Activated naive CD4-positive, alpha-beta T cell treated with anti-CD3 and anti-CD28 coated beads, Interleukin-2, amount 10 ng/mL, durations not matched to agents 7 days and 5 days (primary cell): ENCODE measurements around the gene LRRC75B.
"Not testable (repeated sequence)": the region's sequence is repeated elsewhere in the genome, so short reads cannot be mapped to it uniquely, and the experiment has no call there.

Source experiments
- CTCF ChIA-PET: fragments of 350-600 bp; sonication (Branson Sonifier 250); formaldehyde crosslinking; loops from one replicate; lab custom pipeline; 2021; ENCODE audit warnings: antibody characterized with exemption; lab: Charles Lee
- DNase-seq: peaks from one replicate; pipeline ENCODE4 v3.0.0-alpha.2; 2020
- H3K27ac Mint-ChIP-seq: one replicate; pipeline ENCODE4 v1.8.0; 2021; ENCODE audit warnings: mild to moderate bottlenecking, moderate library complexity, mixed read lengths
- H3K27me3 Mint-ChIP-seq: one replicate; pipeline ENCODE4 v1.8.0; 2021; ENCODE audit warnings: mild to moderate bottlenecking, mixed read lengths
- H3K36me3 Mint-ChIP-seq: one replicate; pipeline ENCODE4 v1.8.0; 2021; ENCODE audit warnings: mixed read lengths
- H3K4me1 Mint-ChIP-seq: one replicate; pipeline ENCODE4 v1.8.0; 2021; ENCODE audit warnings: mixed read lengths
- H3K4me3 Mint-ChIP-seq: one replicate; pipeline ENCODE4 v1.8.0; 2021; ENCODE audit warnings: mild to moderate bottlenecking, moderate library complexity, mixed read lengths
- H3K9me3 Mint-ChIP-seq: one replicate; pipeline ENCODE4 v1.8.0; 2021; ENCODE audit warnings: mixed read lengths

Gene LRRC75B

GRCh38 chr22:24592851-24593558 lies at the start of gene LRRC75B:
Gene LRRC75B, minus strand, starts transcription at chr22:24593073. Its CDS starts 34 bp downstream, at chr22:24593039.
- Mint-ChIP-seq H3K4me3 (peak within 1 kb of the TSS; percentile 77), H3K27ac (no peak within 1 kb of the TSS), H3K4me1 (peaks cover 6% of the 10 kb centered on the region), H3K9me3 (no peaks in the 10 kb centered on the region), H3K27me3 (peaks cover 45% of the 10 kb centered on the region), H3K36me3 (no peaks in the 10 kb centered on the region)
- DNase-seq = peak; percentile 59
- CTCF ChIA-PET = no interaction called here

- CTCF ChIA-PET, DNase-seq, H3K27me3 Mint-ChIP-seq, H3K36me3 Mint-ChIP-seq, H3K4me3 Mint-ChIP-seq, H3K27ac Mint-ChIP-seq, H3K4me1 Mint-ChIP-seq, H3K9me3 Mint-ChIP-seq: not testable (repeated sequence)
Observed at GRCh38 chr22:24642307-24642706, 49.4 kb upstream of the LRRC75B start.

GRCh38 chr22:24636513-24636912 lies 43.6 kb upstream of the LRRC75B start:
- CTCF ChIA-PET, H3K27ac Mint-ChIP-seq, H3K36me3 Mint-ChIP-seq, H3K9me3 Mint-ChIP-seq, DNase-seq, H3K4me3 Mint-ChIP-seq, H3K27me3 Mint-ChIP-seq: not testable (repeated sequence)
- peaks cover 29% of the 10 kb centered on the region for H3K4me1 Mint-ChIP-seq

- Mint-ChIP-seq H3K27ac (peak overlapping the region; percentile 45), H3K4me1 (peaks cover 29% of the 10 kb centered on the region)
- DNase-seq = peak; percentile 50
- not testable (repeated sequence) for H3K4me3 Mint-ChIP-seq, H3K9me3 Mint-ChIP-seq, H3K36me3 Mint-ChIP-seq, H3K27me3 Mint-ChIP-seq
- CTCF ChIA-PET = interaction anchor here (0.7 to 1.0 kb wide), 3 partner anchors 34 to 86 kb away, joined by 3 to 4 read pairs (median 4); no protein-coding TSS in a partner anchor
Observed at GRCh38 chr22:24634776-24635389, 42.0 kb upstream of the LRRC75B start.

GRCh38 chr22:24633231-24634023 lies 40.6 kb upstream of the LRRC75B start:
- H3K9me3 Mint-ChIP-seq, H3K36me3 Mint-ChIP-seq, H3K4me3 Mint-ChIP-seq, DNase-seq, H3K27me3 Mint-ChIP-seq, CTCF ChIA-PET: not testable (repeated sequence)
- Mint-ChIP-seq H3K27ac (peak overlapping the region; percentile 29), H3K4me1 (peaks cover 29% of the 10 kb centered on the region)

- H3K27me3 Mint-ChIP-seq, H3K36me3 Mint-ChIP-seq, H3K4me3 Mint-ChIP-seq, DNase-seq, H3K27ac Mint-ChIP-seq, CTCF ChIA-PET, H3K9me3 Mint-ChIP-seq: not testable (repeated sequence)
- peaks cover 29% of the 10 kb centered on the region for H3K4me1 Mint-ChIP-seq
Observed at GRCh38 chr22:24632642-24633041, 39.8 kb upstream of the LRRC75B start.

GRCh38 chr22:24631430-24632122 lies 38.7 kb upstream of the LRRC75B start:
- DNase-seq, H3K36me3 Mint-ChIP-seq, CTCF ChIA-PET, H3K27ac Mint-ChIP-seq, H3K4me3 Mint-ChIP-seq, H3K9me3 Mint-ChIP-seq, H3K27me3 Mint-ChIP-seq: not testable (repeated sequence)
- H3K4me1 Mint-ChIP-seq = peaks cover 27% of the 10 kb centered on the region

- DNase-seq, H3K27me3 Mint-ChIP-seq, H3K4me3 Mint-ChIP-seq, CTCF ChIA-PET, H3K27ac Mint-ChIP-seq, H3K36me3 Mint-ChIP-seq, H3K9me3 Mint-ChIP-seq: not testable (repeated sequence)
- peaks cover 22% of the 10 kb centered on the region for H3K4me1 Mint-ChIP-seq
Observed at GRCh38 chr22:24630812-24631427, 38.0 kb upstream of the LRRC75B start.

- H3K9me3 Mint-ChIP-seq, H3K4me1 Mint-ChIP-seq, H3K4me3 Mint-ChIP-seq, H3K36me3 Mint-ChIP-seq, H3K27me3 Mint-ChIP-seq, H3K27ac Mint-ChIP-seq, CTCF ChIA-PET: not testable (repeated sequence)
- DNase-seq = peak; percentile 44
Observed at GRCh38 chr22:24629069-24629468, 36.2 kb upstream of the LRRC75B start.

GRCh38 chr22:24627911-24628310 lies 35.0 kb upstream of the LRRC75B start:
- H3K27ac Mint-ChIP-seq, H3K4me3 Mint-ChIP-seq, H3K4me1 Mint-ChIP-seq, H3K27me3 Mint-ChIP-seq, CTCF ChIA-PET, H3K36me3 Mint-ChIP-seq, H3K9me3 Mint-ChIP-seq, DNase-seq: not testable (repeated sequence)

- not testable (repeated sequence) for H3K36me3 Mint-ChIP-seq, H3K9me3 Mint-ChIP-seq, H3K4me3 Mint-ChIP-seq, H3K27me3 Mint-ChIP-seq
- H3K27ac Mint-ChIP-seq = peak overlapping the region; percentile 72
- peak; percentile 66 for DNase-seq
- CTCF ChIA-PET = interaction anchor here (0.9 to 1.2 kb wide), 2 partner anchors 63 to 136 kb away, joined by 3 read pairs; no protein-coding TSS in a partner anchor
- H3K4me1 Mint-ChIP-seq = peaks cover 18% of the 10 kb centered on the region
Observed at GRCh38 chr22:24622596-24622995, 29.7 kb upstream of the LRRC75B start.

GRCh38 chr22:24621244-24621643 lies 28.4 kb upstream of the LRRC75B start:
- H3K36me3 Mint-ChIP-seq, DNase-seq, H3K27ac Mint-ChIP-seq, H3K9me3 Mint-ChIP-seq, H3K4me3 Mint-ChIP-seq, H3K27me3 Mint-ChIP-seq, CTCF ChIA-PET: not testable (repeated sequence)
- peaks cover 18% of the 10 kb centered on the region for H3K4me1 Mint-ChIP-seq

- H3K4me3 Mint-ChIP-seq, H3K36me3 Mint-ChIP-seq, DNase-seq, H3K27me3 Mint-ChIP-seq, H3K4me1 Mint-ChIP-seq, H3K27ac Mint-ChIP-seq, CTCF ChIA-PET, H3K9me3 Mint-ChIP-seq: not testable (repeated sequence)
Observed at GRCh38 chr22:24614794-24615193, 21.9 kb upstream of the LRRC75B start.

GRCh38 chr22:24609888-24610287 lies 17.0 kb upstream of the LRRC75B start:
- DNase-seq, H3K27ac Mint-ChIP-seq, H3K27me3 Mint-ChIP-seq, H3K36me3 Mint-ChIP-seq, H3K9me3 Mint-ChIP-seq, CTCF ChIA-PET, H3K4me3 Mint-ChIP-seq: not testable (repeated sequence)
- peaks cover 27% of the 10 kb centered on the region for H3K4me1 Mint-ChIP-seq
